HepG2 (cell line): ENCODE data around the gene TACC3. TPM values are rescaled to one million over a fixed set of nuclear protein-coding genes. Genes with fewer than 3 reads are reported as not detected.
A peak's percentile ranks its signal among the peaks of the same experiment; 100 is the strongest.

Experiments used
- CCDC6 ChIP-seq: sonication (generic); formaldehyde crosslinking; IDR thresholded peaks from 2 replicates; pipeline ENCODE4 v1.8.1; 2022; ENCODE audit warnings: mild to moderate bottlenecking, missing genetic modification reagents, moderate library complexity
- FOXA3 ChIP-seq: IDR thresholded peaks from 2 replicates; pipeline ENCODE4 v1.6.1; 2016; ENCODE audit warnings: missing genetic modification reagents, missing compliant biosample characterization
- HNRNPUL1 ChIP-seq: fragments of 200-400 bp; formaldehyde crosslinking; IDR thresholded peaks from 2 replicates; pipeline ENCODE4 v1.6.1; 2017; ENCODE audit warnings: low read depth, mild to moderate bottlenecking, low read length, moderate library complexity
- KAT2B ChIP-seq: fragments of 150-350 bp; IDR thresholded peaks from 2 replicates; pipeline ENCODE4 v1.6.1; 2014; ENCODE audit warnings: low read depth, low read length, borderline replicate concordance
- MAZ ChIP-seq, 2 experiments: sonication (generic) in 1 of 2; formaldehyde crosslinking in 1 of 2; IDR thresholded peaks; 2 replicates each; pipeline versions ENCODE4 v1.5.0 to v1.6.1; 2012 to 2020; ENCODE audit warnings: low read depth in 2 of 2, mild to moderate bottlenecking in 2 of 2, borderline replicate concordance in 1 of 2, improper control_type of control experiment in 1 of 2, low read length in 1 of 2, missing genetic modification reagents in 1 of 2, moderate library complexity in 1 of 2
- MBNL3 ChIP-seq: fragments of 250-450 bp; sonication (Bioruptor Pico); conservative IDR thresholded peaks from 2 replicates; pipeline ENCODE4 v1.8.0; 2022; ENCODE audit warnings: mild to moderate bottlenecking, inconsistent platforms
- MED1 ChIP-seq: sonication (generic); formaldehyde crosslinking; IDR thresholded peaks from 2 replicates; pipeline ENCODE4 v1.4.0; 2020; ENCODE audit warnings: missing genetic modification reagents
- MEIS1 ChIP-seq: sonication (generic); formaldehyde crosslinking; IDR thresholded peaks from 2 replicates; pipeline ENCODE4 v1.9.0; 2021; ENCODE audit warnings: mild to moderate bottlenecking, missing genetic modification reagents, moderate library complexity, borderline replicate concordance
- NR1H2 ChIP-seq: sonication (generic); formaldehyde crosslinking; IDR thresholded peaks from 2 replicates; pipeline ENCODE4 v1.8.1; 2022; ENCODE audit warnings: low read depth, missing genetic modification reagents, borderline replicate concordance
- RBFOX2 ChIP-seq: fragments of 200-400 bp; formaldehyde crosslinking; IDR thresholded peaks from 2 replicates; pipeline ENCODE4 v1.6.1; 2017; ENCODE audit warnings: low read depth, mild to moderate bottlenecking, low read length
- ZBTB40 ChIP-seq, 2 experiments: fragments of 450-650 bp in 1 of 2; sonication (generic) in 1 of 2; formaldehyde crosslinking in 1 of 2; IDR thresholded peaks; 2 replicates each; pipeline versions ENCODE4 v1.6.1 to v1.8.0; 2016 to 2022; ENCODE audit warnings: antibody characterized with exemption in 1 of 2, mild to moderate bottlenecking in 1 of 2, missing genetic modification reagents in 1 of 2
- ZNF12 ChIP-seq: sonication (generic); formaldehyde crosslinking; IDR thresholded peaks from 2 replicates; pipeline ENCODE4 v1.5.0; 2020; ENCODE audit warnings: missing genetic modification reagents
- ZNF687 ChIP-seq: sonication (generic); formaldehyde crosslinking; IDR thresholded peaks from 2 replicates; pipeline ENCODE4 v1.5.1; 2020; ENCODE audit warnings: mild to moderate bottlenecking, missing genetic modification reagents, moderate library complexity
- ZNF768 ChIP-seq: sonication (generic); formaldehyde crosslinking; IDR thresholded peaks from 2 replicates; pipeline ENCODE4 v1.4.0; 2020; ENCODE audit warnings: missing genetic modification reagents
- ZNF879 ChIP-seq: sonication (generic); formaldehyde crosslinking; IDR thresholded peaks from 2 replicates; pipeline ENCODE4 v1.8.1; 2023; ENCODE audit warnings: missing genetic modification reagents
- ZNF891 ChIP-seq: sonication (generic); formaldehyde crosslinking; IDR thresholded peaks from 2 replicates; pipeline ENCODE4 v1.5.0; 2020; ENCODE audit warnings: mild to moderate bottlenecking, missing genetic modification reagents
- polyA plus RNA-seq, 8 experiments: library from polyadenylated mRNA; depleted of rRNA in 3 of 8; stranded (reverse) in 7 of 8; unstranded in 1 of 8; fragments of >200 nt; fragmentation: Illumina TruSeq in 4 of 8; extraction: Trizol in 4 of 8; gene quantifications; 2 replicates each; pipeline versions ENCODE4 v1.2.1 to v1.2.3, GENCODE V29; 2011 to 2016; ENCODE audit warnings: low read depth in 4 of 8, missing spikeins in 1 of 8, mixed read lengths in 1 of 8; ENCODE audit not compliant: insufficient read depth in 1 of 8
- total RNA-seq, 5 experiments: library from RNA; depleted of rRNA; stranded (reverse); fragments of >200 nt; fragmentation: Illumina TruSeq; extraction: Trizol; gene quantifications; 2 replicates each; pipeline ENCODE4 v1.2.3, GENCODE V29; 2016; ENCODE audit warnings: low read depth in 1 of 5

TACC3 gene
- total and polyA plus RNA-seq, 2 of the 13 experiments (the other 11 are each of a cell fraction or from before 2014, with no cell fraction given) = 20.3 to 21.2 TPM

- TF ChIP-seq ZBTB40 (IDR thresholded peaks at IDR 0.05) (no peak), ZBTB40 (CRISPR knock-in tag; IDR thresholded peaks at IDR 0.05) (no peak), RBFOX2 (peak; percentile 53; the same call in 1 of the 2 replicates), ZNF12 (CRISPR knock-in tag) (no peak), ZNF879 (CRISPR knock-in tag) (no peak), ZNF768 (CRISPR knock-in tag) (peak; percentile 46; the same call in 1 of the 2 replicates), ZNF687 (CRISPR knock-in tag) (peak; percentile 79), KAT2B (no peak), NR1H2 (CRISPR knock-in tag) (no peak), HNRNPUL1 (no peak), CCDC6 (CRISPR knock-in tag) (peak; percentile 43; the same call in 1 of the 2 replicates), MED1 (peak; percentile 43; the same call in 1 of the 2 replicates), ZNF891 (CRISPR knock-in tag) (peak; percentile 44; the same call in 1 of the 2 replicates), MBNL3 (CRISPR knock-in tag) (no peak), MEIS1 (no peak), MAZ (IDR thresholded peaks at IDR 0.05; ENCODE audit: borderline replicate concordance, low read depth, low read length) (no peak), MAZ (CRISPR knock-in tag; IDR thresholded peaks at IDR 0.05; ENCODE audit: low read depth) (0 out of 2 replicates have a peak, but pooled peaks have one; percentile 8), FOXA3 (CRISPR knock-in tag) (no peak)
Observed at GRCh38 chr4:1753697-1754311, 32.5 kb downstream of the TACC3 start (continued).
